ENCODE measurements around the gene KIFC1. TPM values are rescaled to one million over a fixed set of nuclear protein-coding genes. Genes with fewer than 3 reads are reported as not detected.
"Not testable (repeated sequence)": the region's sequence is repeated elsewhere in the genome, so short reads cannot be mapped to it uniquely, and the experiment has no call there.

The KIFC1 gene
- total and polyA plus RNA-seq, 7 donors = 0.15 to 1.0 (median 0.22) TPM; not detected in 1

DNA sequence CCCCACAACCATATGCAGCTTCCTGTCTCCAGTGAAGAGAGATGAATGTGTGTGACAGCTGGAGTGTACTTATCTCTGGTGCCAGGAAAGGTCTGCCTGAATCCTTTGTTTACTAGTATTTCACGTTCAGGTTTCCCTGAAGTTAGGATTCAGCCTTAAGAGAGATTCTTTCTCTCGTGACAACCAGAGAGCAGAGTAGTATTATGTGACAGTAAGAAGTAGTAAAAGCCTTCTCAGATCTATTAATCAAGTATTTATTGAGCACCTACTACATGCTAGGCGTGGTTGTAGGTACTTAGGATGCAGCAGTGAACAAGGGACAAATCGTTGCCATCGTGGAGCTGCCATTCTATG lies 949 bp downstream of the KIFC1 start:
- no peak for DNase-seq
- no peaks in the 10 kb centered on the region for H3K36me3 ChIP-seq (ENCODE audit: insufficient read depth in 1 of 2, low read depth in 1 of 2)
- 32 to 38% (median 33%) methylated on average over 5 of the region's 5 CpGs for WGBS, 3 donors
- H3K27me3 ChIP-seq (ENCODE audit: insufficient read depth in 3 of 3, low read length in 2 of 3) = no peaks in the 10 kb centered on the region
- ATAC-seq = no peak
- H3K9me3 ChIP-seq = no peaks in the 10 kb centered on the region
- intact Hi-C loops (cut with DNase I) = loop anchor here in 1 of 2 donors (5.0 kb wide), 1 partner anchor 35 kb away; no protein-coding TSS in a partner anchor
- H3K4me3 ChIP-seq = peak overlapping the region; percentile 73
- TF ChIP-seq, protein P1, sequence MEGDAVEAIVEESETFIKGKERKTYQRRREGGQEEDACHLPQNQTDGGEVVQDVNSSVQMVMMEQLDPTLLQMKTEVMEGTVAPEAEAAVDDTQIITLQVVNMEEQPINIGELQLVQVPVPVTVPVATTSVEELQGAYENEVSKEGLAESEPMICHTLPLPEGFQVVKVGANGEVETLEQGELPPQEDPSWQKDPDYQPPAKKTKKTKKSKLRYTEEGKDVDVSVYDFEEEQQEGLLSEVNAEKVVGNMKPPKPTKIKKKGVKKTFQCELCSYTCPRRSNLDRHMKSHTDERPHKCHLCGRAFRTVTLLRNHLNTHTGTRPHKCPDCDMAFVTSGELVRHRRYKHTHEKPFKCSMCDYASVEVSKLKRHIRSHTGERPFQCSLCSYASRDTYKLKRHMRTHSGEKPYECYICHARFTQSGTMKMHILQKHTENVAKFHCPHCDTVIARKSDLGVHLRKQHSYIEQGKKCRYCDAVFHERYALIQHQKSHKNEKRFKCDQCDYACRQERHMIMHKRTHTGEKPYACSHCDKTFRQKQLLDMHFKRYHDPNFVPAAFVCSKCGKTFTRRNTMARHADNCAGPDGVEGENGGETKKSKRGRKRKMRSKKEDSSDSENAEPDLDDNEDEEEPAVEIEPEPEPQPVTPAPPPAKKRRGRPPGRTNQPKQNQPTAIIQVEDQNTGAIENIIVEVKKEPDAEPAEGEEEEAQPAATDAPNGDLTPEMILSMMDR (IDR thresholded peaks at IDR 0.05) = no peak
- H3K4me1 ChIP-seq = peaks cover 7% of the 10 kb centered on the region
- no peak overlapping the region for H3K27ac ChIP-seq

GRCh38 chr6:33392979-33393378 lies 1.4 kb downstream of the KIFC1 start:
- ATAC-seq (no peak), DNase-seq (no peak)
- H3K36me3 ChIP-seq (ENCODE audit: insufficient read depth in 1 of 2, low read depth in 1 of 2) = no peaks in the 10 kb centered on the region
- H3K9me3 ChIP-seq = no peaks in the 10 kb centered on the region
- no peak overlapping the region for H3K27ac ChIP-seq
- H3K27me3 ChIP-seq (ENCODE audit: insufficient read depth in 3 of 3, low read length in 2 of 3) = no peaks in the 10 kb centered on the region
- 48 to 55% (median 55%) methylated on average over 3 of the region's 3 CpGs for WGBS, 3 donors
- TF ChIP-seq, protein P1 (IDR thresholded peaks at IDR 0.05) = no peak
- H3K4me1 ChIP-seq = peaks cover 7% of the 10 kb centered on the region
- no peak overlapping the region for H3K4me3 ChIP-seq
- intact Hi-C loops (cut with DNase I) = loop anchor here in 1 of 2 donors (5.0 kb wide), 1 partner anchor 34 kb away; no protein-coding TSS in a partner anchor

DNA sequence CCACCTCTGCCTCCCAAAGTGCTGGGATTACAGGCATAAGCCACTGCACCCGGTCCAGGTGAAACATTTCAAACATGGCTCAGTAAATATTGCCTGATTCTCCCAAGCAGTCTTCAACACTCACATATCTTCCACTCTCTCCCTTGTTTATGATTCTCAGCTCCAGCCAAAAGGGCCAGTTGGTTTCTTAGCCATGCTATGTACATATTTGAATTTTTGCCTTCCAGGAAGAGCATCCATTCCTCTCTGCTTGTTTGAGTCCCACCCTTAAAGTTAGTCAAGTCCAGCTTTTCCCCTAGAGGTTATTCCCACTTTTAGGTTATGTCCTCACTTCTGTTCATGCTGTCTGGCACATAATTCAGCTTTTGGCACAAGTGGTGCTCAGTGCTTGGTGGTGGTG lies 5.9 kb downstream of the KIFC1 start:
- Histone ChIP-seq H3K4me1 (no peaks in the 10 kb centered on the region), H3K9me3 (no peaks in the 10 kb centered on the region), H3K4me3 (no peak overlapping the region), H3K27me3 (ENCODE audit: insufficient read depth in 3 of 3, low read length in 2 of 3) (no peaks in the 10 kb centered on the region), H3K36me3 (ENCODE audit: insufficient read depth in 1 of 2, low read depth in 1 of 2) (no peaks in the 10 kb centered on the region), H3K27ac (no peak overlapping the region)
- intact Hi-C loops (cut with DNase I) = no loop called here
- WGBS, 3 donors = 79 to 92% (median 86%) methylated on average over 1 of the region's 1 CpG
- ATAC-seq (no peak), DNase-seq (no peak)
- TF ChIP-seq, protein P1 (IDR thresholded peaks at IDR 0.05) = no peak

DNA sequence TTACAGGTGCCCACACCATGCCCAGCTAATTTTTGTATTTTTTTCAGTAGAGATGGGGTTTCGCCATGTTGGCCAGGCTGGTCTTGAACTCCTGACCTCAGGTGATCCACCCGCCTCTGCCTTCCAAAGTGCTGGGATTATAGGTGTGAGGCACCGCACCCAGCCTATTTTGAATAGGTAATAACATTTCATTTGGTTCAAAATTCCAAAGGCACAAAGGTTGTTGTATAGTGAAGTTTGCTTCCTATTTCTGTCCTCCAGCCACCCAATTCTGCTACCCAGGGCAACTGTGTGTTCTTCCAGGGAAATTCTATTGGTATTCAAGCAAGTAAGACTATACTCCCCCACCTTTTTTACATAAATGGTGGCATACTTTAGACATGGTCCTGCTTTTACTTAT lies 7.0 kb downstream of the KIFC1 start:
- ATAC-seq; H3K4me1 ChIP-seq; H3K27ac ChIP-seq; H3K9me3 ChIP-seq; H3K36me3 ChIP-seq (ENCODE audit: insufficient read depth in 1 of 2, low read depth in 1 of 2); H3K27me3 ChIP-seq (ENCODE audit: insufficient read depth in 3 of 3, low read length in 2 of 3); intact Hi-C loops (cut with DNase I); H3K4me3 ChIP-seq; DNase-seq: not testable (repeated sequence)
- WGBS, 3 donors = 96 to 100% (median 98%) methylated on average over 3 of the region's 3 CpGs

DNA sequence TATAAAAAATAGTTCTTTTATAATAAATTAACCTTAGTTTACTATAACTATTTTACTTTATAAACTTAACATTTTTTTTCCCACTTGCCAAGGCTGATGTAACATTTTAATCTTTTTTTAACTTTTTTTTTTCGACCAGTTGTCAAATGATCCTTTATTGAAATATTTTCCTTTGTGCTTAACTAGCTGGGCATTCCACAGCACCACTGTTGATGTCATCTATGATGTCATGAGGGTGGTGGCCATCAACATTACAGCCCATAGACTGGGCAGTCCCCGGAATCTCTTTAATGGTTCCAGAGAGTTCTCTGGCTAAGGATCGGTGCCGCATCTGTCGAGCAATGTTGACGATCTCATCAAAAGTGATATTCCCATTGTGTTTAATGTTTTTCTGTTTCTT lies 8.3 kb downstream of the KIFC1 start:
- H3K27ac ChIP-seq; H3K27me3 ChIP-seq (ENCODE audit: insufficient read depth in 3 of 3, low read length in 2 of 3); DNase-seq; H3K4me3 ChIP-seq; H3K4me1 ChIP-seq; H3K36me3 ChIP-seq (ENCODE audit: insufficient read depth in 1 of 2, low read depth in 1 of 2); H3K9me3 ChIP-seq; ATAC-seq: not testable (repeated sequence)
- 94 to 97% (median 96%) methylated on average over 6 of the region's 6 CpGs for WGBS, 3 donors
- intact Hi-C loops (cut with DNase I) = loop anchor here in 1 of 2 donors (10.0 kb wide), 1 partner anchor 125 kb away; the partner anchor contains the start of genes B3GALT4, RPS18 and VPS52

DNA sequence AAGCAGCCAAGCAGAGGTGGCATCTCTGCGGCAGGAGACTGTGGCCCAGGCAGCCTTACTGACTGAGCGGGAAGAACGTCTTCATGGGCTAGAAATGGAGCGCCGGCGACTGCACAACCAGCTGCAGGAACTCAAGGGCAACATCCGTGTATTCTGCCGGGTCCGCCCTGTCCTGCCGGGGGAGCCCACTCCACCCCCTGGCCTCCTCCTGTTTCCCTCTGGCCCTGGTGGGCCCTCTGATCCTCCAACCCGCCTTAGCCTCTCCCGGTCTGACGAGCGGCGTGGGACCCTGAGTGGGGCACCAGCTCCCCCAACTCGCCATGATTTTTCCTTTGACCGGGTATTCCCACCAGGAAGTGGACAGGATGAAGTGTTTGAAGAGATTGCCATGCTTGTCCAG lies 13.3 kb downstream of the KIFC1 start:
- Histone ChIP-seq H3K36me3 (ENCODE audit: insufficient read depth in 1 of 2, low read depth in 1 of 2) (no peaks in the 10 kb centered on the region), H3K27me3 (ENCODE audit: insufficient read depth in 3 of 3, low read length in 2 of 3) (no peaks in the 10 kb centered on the region), H3K4me3 (no peak overlapping the region), H3K9me3 (no peaks in the 10 kb centered on the region), H3K4me1 (no peaks in the 10 kb centered on the region), H3K27ac (no peak overlapping the region)
- WGBS, 3 donors = 88 to 93% (median 92%) methylated on average over 17 of the region's 17 CpGs
- ATAC-seq (no peak), DNase-seq (no peak)
- TF ChIP-seq, protein P1 (IDR thresholded peaks at IDR 0.05) = no peak
- intact Hi-C loops (cut with DNase I) = loop anchor here in 1 of 2 donors (10.0 kb wide), 1 partner anchor 130 kb away; the partner anchor contains the start of genes B3GALT4, RPS18 and VPS52

Data from psoas muscle (tissue), 8 donors.